Right ventricle myocardium inferior (tissue), 1 donor: Measurements from ENCODE around the gene HCN1. TPM values are rescaled to one million over a fixed set of nuclear protein-coding genes. Genes with fewer than 3 reads are reported as not detected.

Source experiments
- ATAC-seq: fragments of 200-7000 bp; cut with Tn5 transposase; one replicate; pipeline ENCODE4 v1.9.1; 2020; ENCODE audit warnings: mild to moderate bottlenecking, moderate library complexity
- DNase-seq: peaks from one replicate; pipeline ENCODE4 v3.0.0; 2021; ENCODE audit errors: missing footprints
- intact Hi-C: fragments of 100-400 bp; cut with DNase I; formaldehyde crosslinking; loops from one replicate; pipeline ENCODE4 v1.11.0; 2022
- long read RNA-seq: library from polyadenylated mRNA; unstranded; transcript quantifications from one replicate; pipeline ENCODE4 v2.0.0, GENCODE V29; 2021
- total RNA-seq: library from RNA; stranded (reverse); fragmentation: NEBNext Ultra II Directional; extraction: Animal tissue kit (Norgen Biotek cat#: 25700); gene quantifications from one replicate; pipeline ENCODE4 v1.2.1, GENCODE V29; 2021
- donor health status: DM: no; HTN: yes; CAD: no; lungs with severe emphysema.

Gene HCN1
- not detected for total RNA-seq
- long read RNA-seq: 0 reads

DNA sequence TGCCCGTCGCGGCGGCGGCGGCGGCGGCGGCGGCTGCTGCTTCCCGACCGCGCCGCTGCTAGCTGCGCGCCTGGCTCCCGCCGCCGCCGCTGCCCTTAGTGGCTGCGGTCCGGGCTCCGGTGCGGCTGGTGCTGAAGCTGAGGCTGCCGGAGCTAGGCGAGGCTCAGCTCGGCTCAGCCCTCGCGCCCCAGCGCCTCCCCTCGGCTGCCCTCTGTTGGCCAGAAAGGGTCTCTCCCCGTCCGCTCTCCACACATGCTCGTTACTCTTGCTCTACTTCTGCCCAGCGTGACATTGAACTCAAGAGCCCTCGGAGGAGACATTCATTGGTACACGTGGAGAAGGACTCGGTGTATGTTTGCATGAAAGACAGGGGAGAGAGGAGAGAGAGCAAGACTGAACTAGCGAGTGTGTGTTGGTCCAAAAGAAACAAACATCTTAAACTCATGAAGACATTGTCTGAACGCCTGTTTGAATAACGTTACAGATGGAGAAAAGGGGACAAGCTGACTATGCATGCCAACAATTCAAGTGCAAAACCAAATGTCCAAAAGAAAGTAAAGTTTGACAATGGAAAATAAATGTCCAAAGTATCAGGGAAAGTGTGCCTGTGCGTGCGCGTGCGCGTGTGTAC is at the start of gene HCN1:
HCN1 (minus strand) TSS at position 175 of the 631 bp plus-strand sequence.
- intact Hi-C loops: loop anchor here (2.0 to 10.0 kb wide), 2 partner anchors 152 to 658 kb away; no protein-coding TSS in a partner anchor
- ATAC-seq: peak; percentile 100
- DNase-seq: peak; percentile 85

GRCh38 chr5:45741110-45741509 is 44.9 kb upstream of the HCN1 start:
- ATAC-seq: no peak
- intact Hi-C loops: no loop called here
- DNase-seq: no peak

DNA sequence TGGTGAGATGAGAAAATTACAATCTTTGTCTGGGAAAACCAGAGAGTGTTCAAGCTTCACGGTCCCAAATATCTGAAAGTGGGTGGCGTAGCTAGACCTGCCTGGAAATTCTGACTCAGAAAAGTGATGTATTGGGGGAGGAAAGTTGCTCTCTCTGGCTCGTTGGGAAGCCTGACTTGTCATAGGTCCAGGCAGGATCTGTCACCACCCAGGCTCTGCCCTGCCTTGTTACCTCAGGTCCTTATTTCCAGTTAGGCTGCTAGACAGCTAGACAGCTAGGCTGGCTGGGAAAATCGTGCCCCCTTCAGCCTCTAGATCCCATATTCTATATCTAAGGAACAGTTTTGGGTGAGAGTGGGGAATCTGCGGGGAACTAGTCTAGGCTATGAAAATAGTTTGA is 41.0 kb upstream of the HCN1 start:
- ATAC-seq: no peak
- intact Hi-C loops: no loop called here
- no peak for DNase-seq

- no peak for DNase-seq
- ATAC-seq: no peak
- intact Hi-C loops: no loop called here
Observed at GRCh38 chr5:45725537-45725936, 29.4 kb upstream of the HCN1 start.

DNA sequence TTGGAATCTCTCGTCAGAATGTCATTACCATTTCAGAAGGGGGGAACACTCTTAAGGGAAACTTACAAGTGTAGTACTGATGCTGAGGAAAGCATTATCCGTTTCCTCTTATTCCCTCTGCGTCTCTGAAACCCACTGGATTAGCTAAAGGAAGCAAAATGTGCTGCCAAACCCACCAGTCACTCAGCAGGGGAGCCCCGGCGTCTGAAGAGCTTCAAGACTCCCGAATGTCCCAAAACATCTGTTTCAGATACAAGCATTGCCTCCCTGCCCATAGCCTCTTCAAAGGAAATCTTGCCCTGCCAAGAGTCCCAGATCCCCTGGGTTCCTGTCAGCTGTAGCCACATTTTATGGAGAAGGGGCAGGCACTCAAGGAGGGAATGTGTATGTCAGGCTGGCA is 1.0 kb upstream of the HCN1 start:
- intact Hi-C loops: loop anchor here (2.0 to 10.0 kb wide), 2 partner anchors 152 to 658 kb away; no protein-coding TSS in a partner anchor
- ATAC-seq (no peak), DNase-seq (no peak)

DNA sequence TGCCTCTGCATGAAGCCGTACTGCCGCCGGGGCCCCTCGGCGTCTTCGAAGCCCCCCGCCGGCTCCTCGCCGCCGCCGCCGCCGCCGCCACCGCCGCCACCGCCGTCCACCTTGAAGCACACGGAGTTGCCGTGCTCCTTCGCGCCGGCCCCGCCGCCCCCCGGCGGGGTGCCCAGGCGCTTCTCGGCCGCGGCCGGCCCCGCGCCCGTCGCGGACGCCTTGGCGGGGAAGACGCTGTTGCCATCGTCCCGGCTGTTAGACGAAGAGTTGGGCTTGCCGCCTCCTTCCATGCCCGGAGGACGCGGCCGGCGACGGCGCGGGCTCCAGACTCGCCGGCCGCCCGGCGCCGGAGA is 400 bp downstream of the HCN1 start:
- no peak for ATAC-seq
- intact Hi-C loops: loop anchor here (2.0 to 10.0 kb wide), 2 partner anchors 151 to 657 kb away; no protein-coding TSS in a partner anchor
- no peak for DNase-seq

DNA sequence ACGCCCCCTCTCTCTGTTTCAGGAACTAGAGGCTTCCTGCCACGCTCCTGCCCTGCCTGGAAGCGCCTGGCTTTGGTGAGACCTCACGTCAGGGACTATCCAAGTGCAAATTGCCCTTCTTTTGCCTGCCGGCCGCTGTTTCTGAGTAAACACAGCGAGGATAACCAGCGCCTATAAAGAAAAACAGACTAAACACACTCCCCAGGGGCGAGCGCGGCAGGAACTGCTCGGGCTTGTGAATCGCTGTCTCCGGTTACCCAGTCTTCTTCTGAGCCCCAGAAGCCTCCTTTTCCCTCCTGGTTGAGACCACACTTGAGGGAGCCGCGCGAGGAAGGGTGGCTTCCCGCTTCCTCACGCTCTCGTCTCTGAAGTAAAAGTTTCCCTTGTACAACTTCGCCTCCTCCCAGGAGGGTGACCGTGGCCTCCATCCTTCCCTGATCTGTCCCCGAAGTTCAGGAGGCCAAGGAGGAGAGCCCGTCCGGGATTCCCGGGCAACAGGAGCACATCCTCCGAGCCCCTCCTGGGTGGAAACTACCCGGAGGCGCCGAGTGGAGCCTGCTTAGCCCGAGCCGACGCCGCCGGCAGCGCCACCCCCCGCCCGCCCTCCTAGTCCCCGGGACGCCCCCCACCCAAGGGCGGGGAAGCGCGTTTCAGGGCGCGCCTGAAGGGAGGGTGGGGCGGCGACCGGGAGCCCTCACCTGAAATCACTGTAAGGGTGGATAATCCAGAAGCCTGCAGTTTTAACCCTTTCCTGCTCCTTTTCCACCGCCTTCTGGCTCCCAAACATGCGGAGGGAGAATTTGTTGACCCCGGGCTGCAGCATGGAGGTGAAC is 993 bp downstream of the HCN1 start:
- no peak for ATAC-seq
- intact Hi-C loops: loop anchor here (10.0 kb wide), 1 partner anchor 150 kb away; no protein-coding TSS in a partner anchor
- DNase-seq: peak; percentile 59

DNA sequence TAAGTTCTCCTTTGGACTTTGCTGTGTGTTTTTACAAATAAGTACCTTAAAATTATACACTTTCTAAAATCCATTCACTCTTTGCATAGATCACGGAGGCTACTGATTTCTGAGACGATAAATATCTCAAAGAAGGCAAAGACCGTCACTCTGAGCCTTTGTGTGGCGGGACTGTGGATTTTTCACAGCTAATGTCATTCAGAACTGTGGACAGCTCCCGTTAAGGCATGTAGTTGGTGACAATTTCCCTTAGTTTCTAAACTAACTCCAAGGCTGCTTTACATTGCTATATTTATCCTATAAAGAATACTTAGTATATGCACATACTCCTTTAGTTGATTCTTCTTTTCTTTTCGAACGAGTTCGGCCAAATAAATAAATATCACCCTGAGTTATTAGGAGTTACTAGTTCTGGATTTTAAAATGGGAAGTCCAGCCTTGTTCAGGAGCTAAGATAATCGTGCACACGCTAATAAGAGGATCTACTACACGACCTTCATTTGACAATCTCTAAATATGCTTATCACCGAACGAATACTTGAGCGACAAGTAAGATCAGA is 1.8 kb downstream of the HCN1 start:
- intact Hi-C loops: loop anchor here (10.0 kb wide), 1 partner anchor 150 kb away; no protein-coding TSS in a partner anchor
- no peak for DNase-seq
- no peak for ATAC-seq

DNA sequence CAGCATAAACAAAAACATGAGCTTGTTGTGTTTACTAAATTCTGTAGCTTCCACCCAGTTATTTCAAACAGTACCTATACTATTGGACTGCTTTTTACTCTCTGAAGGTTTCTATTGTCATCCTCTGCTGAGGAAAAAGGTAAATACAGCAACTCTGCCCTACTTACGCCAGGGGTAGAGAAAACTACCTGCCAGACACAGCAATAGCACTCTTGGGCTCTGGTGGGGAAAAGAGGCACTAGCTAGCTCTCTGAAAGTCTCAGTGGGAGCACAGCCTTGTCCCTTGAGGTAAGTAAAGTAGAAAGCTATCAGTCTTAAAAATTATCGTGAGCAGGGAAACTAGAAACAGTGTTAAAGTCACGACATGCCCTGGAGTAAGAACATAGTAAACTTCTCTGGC is 3.7 kb downstream of the HCN1 start:
- DNase-seq: no peak
- intact Hi-C loops: loop anchor here (10.0 kb wide), 1 partner anchor 148 kb away; no protein-coding TSS in a partner anchor
- ATAC-seq: no peak

- no peak for ATAC-seq
- intact Hi-C loops: loop anchor here (10.0 kb wide), 1 partner anchor 147 kb away; no protein-coding TSS in a partner anchor
- no peak for DNase-seq
Observed at GRCh38 chr5:45691656-45692055, 4.5 kb downstream of the HCN1 start.

- DNase-seq: no peak
- no peak for ATAC-seq
- intact Hi-C loops: no loop called here
Observed at GRCh38 chr5:45687701-45688100, 8.5 kb downstream of the HCN1 start.

DNA sequence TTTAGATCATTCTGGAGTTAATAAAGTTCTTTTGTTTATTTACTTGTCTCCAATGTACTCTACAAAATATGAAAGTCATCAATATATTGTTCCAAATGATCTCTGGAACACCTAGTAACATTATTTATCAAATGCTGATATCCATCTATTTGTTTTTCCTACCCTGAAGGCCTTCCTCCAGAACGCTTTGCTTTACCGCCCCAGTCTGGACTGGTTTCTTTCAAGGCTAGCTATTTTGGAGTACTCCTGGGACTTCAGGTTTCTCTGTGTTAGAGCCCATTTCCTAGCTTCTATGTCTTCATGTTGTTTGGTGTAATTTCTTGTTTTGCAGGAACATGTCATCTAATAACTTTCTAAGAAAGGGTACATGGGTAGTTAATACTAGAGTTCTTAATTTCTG is 9.6 kb downstream of the HCN1 start:
- no peak for ATAC-seq
- intact Hi-C loops: no loop called here

DNA sequence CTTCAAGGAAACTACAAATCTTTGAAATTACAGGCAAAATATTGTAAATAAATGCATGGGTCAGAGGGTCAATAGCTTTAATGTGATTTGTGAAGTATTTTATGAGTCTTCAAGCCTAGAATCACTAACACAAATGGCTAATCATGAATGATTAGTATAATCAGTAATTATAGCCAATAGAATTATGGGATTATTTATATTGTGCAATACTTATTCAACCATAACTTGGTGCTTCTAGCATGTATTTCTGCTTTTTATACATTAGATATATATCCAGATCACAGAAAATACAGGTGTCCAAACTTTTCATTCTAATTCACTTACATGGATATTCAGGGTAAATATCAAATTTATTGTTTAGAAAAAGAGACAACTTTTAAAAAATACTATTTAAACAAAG is 12.1 kb downstream of the HCN1 start:
- intact Hi-C loops: no loop called here
- DNase-seq (no peak), ATAC-seq (no peak)

More for the DNA sequence above, 9.6 kb downstream of the HCN1 start:
- DNase-seq: no peak

GRCh38 chr5:45680950-45681349 is 15.2 kb downstream of the HCN1 start:
- intact Hi-C loops: no loop called here
- DNase-seq: no peak

DNA sequence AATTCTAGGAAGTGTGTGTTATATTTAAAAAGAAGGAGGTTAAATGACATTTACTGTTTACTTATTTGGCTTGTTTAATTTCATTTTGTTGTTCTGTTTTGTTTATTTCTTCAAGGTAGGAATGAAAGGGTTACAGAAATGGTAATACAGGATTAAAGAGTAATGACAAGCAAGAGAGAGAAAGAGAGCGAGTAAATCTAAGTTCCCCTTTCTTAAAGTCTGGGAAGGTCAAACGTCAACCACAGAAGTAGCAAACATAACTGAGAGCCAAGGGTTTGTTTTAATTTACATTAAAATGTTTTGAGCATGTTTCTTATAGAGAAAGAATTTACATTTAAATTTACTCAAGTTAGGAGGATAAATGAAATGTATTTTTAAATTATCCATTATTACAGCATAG is 18.7 kb downstream of the HCN1 start:
- ATAC-seq (no peak), DNase-seq (no peak)
- intact Hi-C loops: no loop called here

More at GRCh38 chr5:45680950-45681349, 15.2 kb downstream of the HCN1 start:
- ATAC-seq: no peak

DNA sequence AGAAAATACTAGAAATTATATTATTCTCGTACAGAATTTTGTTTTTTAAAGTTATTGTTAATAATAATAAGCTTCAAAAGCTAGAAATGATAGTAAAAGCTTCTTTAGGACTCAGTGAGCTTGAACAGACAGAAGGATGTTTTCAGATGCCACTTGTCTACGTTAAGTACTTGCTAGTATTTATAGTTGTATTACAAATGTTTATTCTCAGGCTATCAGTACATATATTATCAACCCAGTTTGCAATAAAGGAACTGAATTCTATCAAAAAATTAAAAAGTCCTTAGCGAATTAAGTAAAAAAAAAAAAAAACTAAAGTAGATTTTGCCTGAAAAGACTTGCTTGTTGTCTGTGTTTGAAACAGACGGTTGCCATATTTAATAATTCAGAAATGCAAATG is 23.9 kb downstream of the HCN1 start:
- DNase-seq: no peak
- intact Hi-C loops: no loop called here
- no peak for ATAC-seq

DNA sequence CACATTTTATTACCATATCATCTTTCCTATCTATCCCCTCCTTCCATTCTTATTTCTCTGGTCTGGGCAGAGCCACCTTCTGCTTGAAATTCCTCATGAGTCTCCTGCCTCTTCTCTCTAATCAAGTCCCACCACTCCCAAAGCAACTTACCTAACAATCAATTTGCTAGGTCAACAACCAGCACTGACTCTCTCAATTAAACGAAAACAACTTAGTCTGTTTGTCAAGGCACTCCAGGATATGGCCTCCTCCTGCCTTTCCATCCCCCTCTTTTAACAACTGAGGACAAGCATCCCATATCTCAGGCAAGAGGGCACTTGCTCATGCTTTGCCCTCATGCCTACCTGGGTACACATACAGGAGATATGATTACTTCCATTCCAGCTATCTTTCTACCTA is 47.4 kb downstream of the HCN1 start:
- ATAC-seq: no peak
- intact Hi-C loops: no loop called here

GRCh38 chr5:45643056-45643455 is 53.1 kb downstream of the HCN1 start:
- no peak for ATAC-seq
- no peak for DNase-seq
- intact Hi-C loops: no loop called here

More for the DNA sequence above, 47.4 kb downstream of the HCN1 start:
- no peak for DNase-seq

DNA sequence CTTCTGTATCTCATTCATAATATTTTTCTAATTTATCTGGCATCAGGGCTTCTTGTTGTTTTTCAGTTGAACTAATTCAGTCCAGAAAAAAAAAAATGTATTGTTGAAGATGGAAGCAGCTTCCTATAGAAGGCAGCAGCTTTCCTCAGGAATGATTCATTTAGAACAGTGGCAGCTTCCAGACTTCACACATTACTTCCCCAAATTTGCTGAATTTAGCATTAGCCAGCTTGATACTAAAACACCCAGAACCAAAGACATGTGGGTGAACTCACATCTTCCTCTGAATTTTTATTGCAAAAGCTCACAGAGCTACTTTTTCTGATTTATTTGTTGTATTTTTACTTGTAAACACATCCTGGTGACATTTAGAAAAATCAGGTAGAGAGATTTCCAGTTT is 53.8 kb downstream of the HCN1 start:
- ATAC-seq: no peak
- no peak for DNase-seq
- intact Hi-C loops: no loop called here

DNA sequence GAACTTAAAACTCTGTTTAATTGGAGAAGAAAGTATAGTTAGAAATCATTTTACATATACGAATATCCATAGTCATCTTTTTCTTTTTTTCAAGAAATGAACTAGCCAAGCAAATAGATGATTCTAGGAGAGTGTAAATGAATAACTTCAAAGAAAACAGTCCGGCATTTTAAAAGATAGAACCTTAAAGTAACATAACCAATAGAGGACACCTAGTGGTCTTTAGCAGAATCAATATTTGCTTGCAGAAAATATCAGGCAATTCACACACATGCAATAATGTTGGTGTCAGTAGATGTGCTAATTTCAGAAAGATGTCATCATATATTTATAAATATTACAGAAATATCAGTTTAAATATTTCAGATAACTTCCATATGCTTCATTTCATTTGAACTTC is 57.1 kb downstream of the HCN1 start:
- ATAC-seq (no peak), DNase-seq (no peak)
- intact Hi-C loops: loop anchor here (5.0 kb wide), 1 partner anchor 602 kb away; no protein-coding TSS in a partner anchor
